Gastroesophageal sphincter (tissue), 3 donors: ENCODE results near the gene CACNA2D3.

Source experiments
- CTCF ChIP-seq, 4 experiments: fragments of 200-600 bp in 2 of 4; fragments of 450-650 bp in 2 of 4; sonication (generic) in 1 of 4; IDR thresholded peaks; one replicate each; pipeline ENCODE4 v1.5.1; 2017 to 2019; ENCODE audit warnings: antibody characterized with exemption in 4 of 4, mild to moderate bottlenecking in 2 of 4, moderate library complexity in 2 of 4
- EP300 ChIP-seq: sonication (generic); formaldehyde crosslinking; IDR thresholded peaks from one replicate; pipeline ENCODE4 v1.6.1; 2017; ENCODE audit warnings: antibody characterized with exemption, mild to moderate bottlenecking
- POLR2A ChIP-seq, 2 donors: fragments of 450-650 bp; IDR thresholded peaks; one replicate each; pipeline ENCODE4 v1.6.1; 2017; ENCODE audit warnings: antibody characterized with exemption in 2 of 2, mild to moderate bottlenecking in 2 of 2, moderate library complexity in 1 of 2
- POLR2AphosphoS5 ChIP-seq: sonication (generic); formaldehyde crosslinking; IDR thresholded peaks from one replicate; pipeline ENCODE4 v1.6.1; 2017; ENCODE audit warnings: antibody characterized with exemption

GRCh38 chr3:54134713-54135112 is 12.4 kb downstream of the CACNA2D3 start:
- no peak for TF ChIP-seq POLR2A (IDR thresholded peaks at IDR 0.05)
- TF ChIP-seq CTCF (IDR thresholded peaks at IDR 0.05), result no peak
- TF ChIP-seq EP300, result no peak
- TF ChIP-seq POLR2AphosphoS5, result no peak
